WERI-Rb-1 (cell line): Measurements from ENCODE around the gene ANO3.

Experiments used
- DNase-seq: peaks from one replicate; pipeline ENCODE4 v3.0.0-alpha.2; 2020
- H3K27ac ChIP-seq: fragments of 250-450 bp; sonication (Bioruptor Pico); 2 replicates; pipeline ENCODE4 v1.5.1; 2020; ENCODE audit warnings: mild to moderate bottlenecking, moderate library complexity
- H3K27me3 ChIP-seq: fragments of 250-450 bp; sonication (Bioruptor Pico); 2 replicates; pipeline ENCODE4 v1.5.1; 2021; ENCODE audit warnings: mild to moderate bottlenecking, low read depth, moderate library complexity; ENCODE audit not compliant: insufficient read depth, severe bottlenecking
- H3K36me3 ChIP-seq: fragments of 250-450 bp; sonication (Bioruptor Pico); 2 replicates; pipeline ENCODE4 v1.5.1; 2020; ENCODE audit warnings: mild to moderate bottlenecking, moderate library complexity
- H3K4me3 ChIP-seq: 2 replicates; pipeline ENCODE4 v1.5.1; 2011; ENCODE audit warnings: low read depth, mild to moderate bottlenecking, control low read depth, low read length
- H3K9me3 ChIP-seq: fragments of 250-450 bp; sonication (Bioruptor Pico); 2 replicates; pipeline ENCODE4 v1.5.1; 2021; ENCODE audit warnings: mild to moderate bottlenecking, moderate library complexity; ENCODE audit not compliant: severe bottlenecking
- CTCF ChIP-seq: IDR thresholded peaks from 2 replicates; pipeline ENCODE4 v1.5.1; 2011; ENCODE audit warnings: low read depth, mild to moderate bottlenecking, control low read depth, inconsistent platforms, low read length

The ANO3 gene

GRCh38 chr11:26365284-26365683 is 33.4 kb downstream of the ANO3 start:
- no peak overlapping the region for H3K27ac ChIP-seq
- no peak overlapping the region for H3K4me3 ChIP-seq
- DNase-seq: no peak
- no peaks in the 10 kb centered on the region for H3K27me3 ChIP-seq
- H3K36me3 ChIP-seq: no peaks in the 10 kb centered on the region
- H3K9me3 ChIP-seq: no peaks in the 10 kb centered on the region
- TF ChIP-seq CTCF: no peak

GRCh38 chr11:26377619-26378018 is 45.7 kb downstream of the ANO3 start:
- no peak overlapping the region for H3K4me3 ChIP-seq
- H3K27ac ChIP-seq: no peak overlapping the region
- no peaks in the 10 kb centered on the region for H3K36me3 ChIP-seq
- no peak for TF ChIP-seq CTCF
- H3K27me3 ChIP-seq: no peaks in the 10 kb centered on the region
- no peaks in the 10 kb centered on the region for H3K9me3 ChIP-seq
- DNase-seq: no peak

GRCh38 chr11:26399336-26399735 is 67.4 kb downstream of the ANO3 start:
- DNase-seq: no peak
- Histone ChIP-seq H3K27me3 (no peaks in the 10 kb centered on the region), H3K9me3 (no peaks in the 10 kb centered on the region), H3K36me3 (no peaks in the 10 kb centered on the region), H3K27ac (no peak overlapping the region), H3K4me3 (no peak overlapping the region)
- no peak for TF ChIP-seq CTCF

GRCh38 chr11:26410706-26411366 is 78.9 kb downstream of the ANO3 start:
- TF ChIP-seq CTCF: no peak
- no peaks in the 10 kb centered on the region for H3K9me3 ChIP-seq
- no peaks in the 10 kb centered on the region for H3K36me3 ChIP-seq
- no peaks in the 10 kb centered on the region for H3K27me3 ChIP-seq
- no peak overlapping the region for H3K27ac ChIP-seq
- DNase-seq: no peak
- H3K4me3 ChIP-seq: no peak overlapping the region

- DNase-seq: no peak
- Histone ChIP-seq H3K9me3 (no peaks in the 10 kb centered on the region), H3K4me3 (no peak overlapping the region), H3K27me3 (no peaks in the 10 kb centered on the region), H3K36me3 (no peaks in the 10 kb centered on the region), H3K27ac (no peak overlapping the region)
- no peak for TF ChIP-seq CTCF
These were observed 81.0 kb downstream of the ANO3 start for GRCh38 chr11:26412955-26413354.

- TF ChIP-seq CTCF: no peak
- no peak overlapping the region for H3K4me3 ChIP-seq
- no peak for DNase-seq
- H3K27ac ChIP-seq: no peak overlapping the region
- no peaks in the 10 kb centered on the region for H3K36me3 ChIP-seq
- H3K27me3 ChIP-seq: no peaks in the 10 kb centered on the region
- no peaks in the 10 kb centered on the region for H3K9me3 ChIP-seq
These were observed 86.5 kb downstream of the ANO3 start for GRCh38 chr11:26418386-26418912.
